ENCODE measurements around the gene TMBIM1.

DNA sequence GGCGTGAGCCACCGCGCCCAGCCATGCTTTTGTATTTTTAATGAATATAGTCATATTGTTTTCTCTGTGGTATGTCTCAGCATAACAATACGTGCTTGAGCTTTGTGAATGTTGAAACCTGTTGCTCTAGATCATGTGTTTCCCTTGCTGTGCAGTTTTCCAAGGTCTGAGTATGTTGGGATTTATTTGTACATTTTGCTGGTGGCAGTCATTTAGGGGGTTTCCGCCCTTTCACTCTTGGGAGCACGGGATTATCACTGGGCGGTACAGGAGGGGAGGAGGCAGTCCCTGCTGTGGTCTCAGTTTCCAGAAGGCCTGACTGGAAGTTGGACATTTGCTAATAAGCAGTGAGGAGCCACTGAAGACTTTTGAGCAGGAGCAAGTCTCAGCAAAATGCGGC, 39.4 kb upstream of the TMBIM1 start:
- TF ChIP-seq POLR2A (IDR thresholded peaks at IDR 0.05; ENCODE audit: borderline replicate concordance, extremely low read depth, insufficient read depth, insufficient read length) (no peak), POLR2AphosphoS5 (IDR thresholded peaks at IDR 0.05; ENCODE audit: low read depth, low read length) (no peak), YY1 (IDR thresholded peaks at IDR 0.05; ENCODE audit: extremely low read depth, insufficient replicate concordance, low read depth, low read length) (no peak), EZH2phosphoT487 (IDR thresholded peaks at IDR 0.05; ENCODE audit: borderline replicate concordance) (no peak), SRF (IDR thresholded peaks at IDR 0.05; ENCODE audit: low read depth) (no peak)
- TF ChIP-seq, protein P1, sequence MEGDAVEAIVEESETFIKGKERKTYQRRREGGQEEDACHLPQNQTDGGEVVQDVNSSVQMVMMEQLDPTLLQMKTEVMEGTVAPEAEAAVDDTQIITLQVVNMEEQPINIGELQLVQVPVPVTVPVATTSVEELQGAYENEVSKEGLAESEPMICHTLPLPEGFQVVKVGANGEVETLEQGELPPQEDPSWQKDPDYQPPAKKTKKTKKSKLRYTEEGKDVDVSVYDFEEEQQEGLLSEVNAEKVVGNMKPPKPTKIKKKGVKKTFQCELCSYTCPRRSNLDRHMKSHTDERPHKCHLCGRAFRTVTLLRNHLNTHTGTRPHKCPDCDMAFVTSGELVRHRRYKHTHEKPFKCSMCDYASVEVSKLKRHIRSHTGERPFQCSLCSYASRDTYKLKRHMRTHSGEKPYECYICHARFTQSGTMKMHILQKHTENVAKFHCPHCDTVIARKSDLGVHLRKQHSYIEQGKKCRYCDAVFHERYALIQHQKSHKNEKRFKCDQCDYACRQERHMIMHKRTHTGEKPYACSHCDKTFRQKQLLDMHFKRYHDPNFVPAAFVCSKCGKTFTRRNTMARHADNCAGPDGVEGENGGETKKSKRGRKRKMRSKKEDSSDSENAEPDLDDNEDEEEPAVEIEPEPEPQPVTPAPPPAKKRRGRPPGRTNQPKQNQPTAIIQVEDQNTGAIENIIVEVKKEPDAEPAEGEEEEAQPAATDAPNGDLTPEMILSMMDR (IDR thresholded peaks at IDR 0.05 in 2 of 3, conservative IDR thresholded peaks at IDR 0.05 in 1 of 3; ENCODE audit: borderline replicate concordance in 1 of 3, insufficient read depth in 1 of 3, low read depth in 2 of 3, low read length in 2 of 3) = no peak
- TF ChIP-seq, protein P2, sequence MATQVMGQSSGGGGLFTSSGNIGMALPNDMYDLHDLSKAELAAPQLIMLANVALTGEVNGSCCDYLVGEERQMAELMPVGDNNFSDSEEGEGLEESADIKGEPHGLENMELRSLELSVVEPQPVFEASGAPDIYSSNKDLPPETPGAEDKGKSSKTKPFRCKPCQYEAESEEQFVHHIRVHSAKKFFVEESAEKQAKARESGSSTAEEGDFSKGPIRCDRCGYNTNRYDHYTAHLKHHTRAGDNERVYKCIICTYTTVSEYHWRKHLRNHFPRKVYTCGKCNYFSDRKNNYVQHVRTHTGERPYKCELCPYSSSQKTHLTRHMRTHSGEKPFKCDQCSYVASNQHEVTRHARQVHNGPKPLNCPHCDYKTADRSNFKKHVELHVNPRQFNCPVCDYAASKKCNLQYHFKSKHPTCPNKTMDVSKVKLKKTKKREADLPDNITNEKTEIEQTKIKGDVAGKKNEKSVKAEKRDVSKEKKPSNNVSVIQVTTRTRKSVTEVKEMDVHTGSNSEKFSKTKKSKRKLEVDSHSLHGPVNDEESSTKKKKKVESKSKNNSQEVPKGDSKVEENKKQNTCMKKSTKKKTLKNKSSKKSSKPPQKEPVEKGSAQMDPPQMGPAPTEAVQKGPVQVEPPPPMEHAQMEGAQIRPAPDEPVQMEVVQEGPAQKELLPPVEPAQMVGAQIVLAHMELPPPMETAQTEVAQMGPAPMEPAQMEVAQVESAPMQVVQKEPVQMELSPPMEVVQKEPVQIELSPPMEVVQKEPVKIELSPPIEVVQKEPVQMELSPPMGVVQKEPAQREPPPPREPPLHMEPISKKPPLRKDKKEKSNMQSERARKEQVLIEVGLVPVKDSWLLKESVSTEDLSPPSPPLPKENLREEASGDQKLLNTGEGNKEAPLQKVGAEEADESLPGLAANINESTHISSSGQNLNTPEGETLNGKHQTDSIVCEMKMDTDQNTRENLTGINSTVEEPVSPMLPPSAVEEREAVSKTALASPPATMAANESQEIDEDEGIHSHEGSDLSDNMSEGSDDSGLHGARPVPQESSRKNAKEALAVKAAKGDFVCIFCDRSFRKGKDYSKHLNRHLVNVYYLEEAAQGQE (IDR thresholded peaks at IDR 0.05; ENCODE audit: low read depth) = no peak
